Left lung (tissue), 10 donors: Measurements from ENCODE around the gene SPTBN1. TPM values are rescaled to one million over a fixed set of nuclear protein-coding genes. Genes with fewer than 3 reads are reported as not detected.

Source experiments
- ATAC-seq: fragments of 200-7000 bp; cut with Tn5 transposase; one replicate; pipeline ENCODE4 v1.9.1; 2020; ENCODE audit warnings: moderate library complexity
- DNase-seq, 4 donors: peaks; one replicate each; pipeline ENCODE4 v3.0.0-alpha.2; 2013 to 2020
- H3K27ac ChIP-seq, 2 donors: fragments of 200-600 bp; sonication (generic) in 1 of 2; one replicate each; pipeline versions ENCODE4 v1.5.0 to v1.8.0; 2020 to 2021
- H3K27me3 ChIP-seq, 2 donors: fragments of 200-600 bp; sonication (generic) in 1 of 2; one replicate each; pipeline versions ENCODE4 v1.5.0 to v1.8.0; 2020 to 2021
- H3K36me3 ChIP-seq, 2 donors: fragments of 200-600 bp; sonication (generic) in 1 of 2; one replicate each; pipeline versions ENCODE4 v1.5.0 to v1.8.0; 2020 to 2021
- H3K4me1 ChIP-seq, 2 donors: fragments of 200-600 bp; one replicate each; pipeline ENCODE4 v1.8.0; 2021
- H3K4me3 ChIP-seq, 2 donors: fragments of 200-600 bp; sonication (generic) in 1 of 2; one replicate each; pipeline versions ENCODE4 v1.5.0 to v1.8.0; 2020 to 2021; ENCODE audit warnings: mild to moderate bottlenecking in 1 of 2
- H3K9me3 ChIP-seq, 2 donors: fragments of 200-600 bp; sonication (generic) in 1 of 2; one replicate each; pipeline versions ENCODE4 v1.5.0 to v1.8.0; 2020 to 2021
- CTCF ChIP-seq, 2 donors: fragments of 200-600 bp; sonication (generic) in 1 of 2; IDR thresholded peaks; one replicate each; pipeline versions ENCODE4 v1.5.0 to v1.8.0; 2021; ENCODE audit warnings: antibody characterized with exemption in 2 of 2
- intact Hi-C, 2 donors: fragments of 100-400 bp; cut with DNase I; formaldehyde crosslinking; loops; one replicate each; pipeline versions ENCODE4 v1.11.2 to v1.14.2; 2022
- polyA plus RNA-seq, 6 donors: library from polyadenylated mRNA; unstranded; fragments of 120-200 nt; gene quantifications; one replicate each; pipeline ENCODE4 v1.2.1, GENCODE V29; 2013; ENCODE audit not compliant: insufficient read length in 6 of 6
- total RNA-seq, 2 donors: library from RNA; stranded (reverse); fragmentation: NEBNext Ultra II Directional; extraction: Animal tissue kit (Norgen Biotek cat#: 25700); gene quantifications; one replicate each; pipeline ENCODE4 v1.2.1, GENCODE V29; 2021
- donor health status: DM: no; HTN: yes; CAD: no.
- donor health status: DM: no; HTN: no; CAD: no.

Gene SPTBN1
- total and polyA plus RNA-seq, 8 donors = 441 to 578 (median 543) TPM

GRCh38 chr2:54673501-54673998 is 217.4 kb downstream of the SPTBN1 start:
- ATAC-seq = peak; percentile 86
- intact Hi-C loops = no loop called here
- Histone ChIP-seq H3K4me3 (no peak overlapping the region), H3K9me3 (no peaks in the 10 kb centered on the region), H3K27me3 (no peaks in the 10 kb centered on the region), H3K4me1 (peaks cover 29 to 75% of the 10 kb centered on the region in 2 donors), H3K27ac (peak overlapping the region; percentile 89 to 92), H3K36me3 (peaks cover 0 to 18% of the 10 kb centered on the region in 2 donors)
- DNase-seq = peak in 3 of 4 donors; percentile 65 to 87 (median 83)
- no peak for TF ChIP-seq CTCF (IDR thresholded peaks at IDR 0.05)

GRCh38 chr2:54675281-54675680 is 219.2 kb downstream of the SPTBN1 start:
- Histone ChIP-seq H3K27me3 (no peaks in the 10 kb centered on the region), H3K27ac (no peak overlapping the region), H3K4me1 (peaks cover 26 to 58% of the 10 kb centered on the region in 2 donors), H3K9me3 (no peaks in the 10 kb centered on the region), H3K4me3 (no peak overlapping the region), H3K36me3 (peaks cover 0 to 10% of the 10 kb centered on the region in 2 donors)
- TF ChIP-seq CTCF (IDR thresholded peaks at IDR 0.05) = no peak
- intact Hi-C loops = no loop called here
- ATAC-seq = no peak
- DNase-seq = no peak

GRCh38 chr2:54675738-54676137 is 219.6 kb downstream of the SPTBN1 start:
- Histone ChIP-seq H3K4me3 (no peak overlapping the region), H3K27me3 (no peaks in the 10 kb centered on the region), H3K4me1 (peaks cover 21 to 56% of the 10 kb centered on the region in 2 donors), H3K36me3 (peaks cover 0 to 6% of the 10 kb centered on the region in 2 donors), H3K27ac (no peak overlapping the region), H3K9me3 (no peaks in the 10 kb centered on the region)
- no peak for DNase-seq
- no peak for TF ChIP-seq CTCF (IDR thresholded peaks at IDR 0.05)
- ATAC-seq = peak; percentile 20
- intact Hi-C loops = no loop called here

- intact Hi-C loops = no loop called here
- no peak overlapping the region for H3K27ac ChIP-seq
- no peak overlapping the region for H3K4me3 ChIP-seq
- DNase-seq = no peak
- no peak for ATAC-seq
- H3K4me1 ChIP-seq = peaks cover 21 to 54% of the 10 kb centered on the region in 2 donors
- H3K27me3 ChIP-seq = no peaks in the 10 kb centered on the region
- H3K9me3 ChIP-seq = peaks cover 0 to 5% of the 10 kb centered on the region in 2 donors
- no peak for TF ChIP-seq CTCF (IDR thresholded peaks at IDR 0.05)
- H3K36me3 ChIP-seq = no peaks in the 10 kb centered on the region
These were observed 220.5 kb downstream of the SPTBN1 start for GRCh38 chr2:54676656-54677055.

- H3K27me3 ChIP-seq = no peaks in the 10 kb centered on the region
- intact Hi-C loops = no loop called here
- no peak overlapping the region for H3K27ac ChIP-seq
These were observed 221.5 kb downstream of the SPTBN1 start for GRCh38 chr2:54677476-54678265.

More at GRCh38 chr2:54677476-54678265, 221.5 kb downstream of the SPTBN1 start:
- Histone ChIP-seq H3K4me3 (no peak overlapping the region), H3K36me3 (no peaks in the 10 kb centered on the region), H3K9me3 (peaks cover 0 to 7% of the 10 kb centered on the region in 2 donors), H3K4me1 (peaks cover 15 to 45% of the 10 kb centered on the region in 2 donors)
- no peak for ATAC-seq
- DNase-seq = no peak
- TF ChIP-seq CTCF (IDR thresholded peaks at IDR 0.05) = no peak
